Peyer's patch (tissue), 4 donors: Measurements from ENCODE around the gene MAST2. TPM values are rescaled to one million over a fixed set of nuclear protein-coding genes. Genes with fewer than 3 reads are reported as not detected.

Experiments used
- DNase-seq, 3 donors: peaks; one replicate each; pipeline ENCODE4 v3.0.0-alpha.2; 2017 to 2019
- H3K27ac ChIP-seq, 4 donors: fragments of 200-600 bp; sonication (generic); one replicate each; pipeline ENCODE4 v1.5.1; 2016 to 2019
- H3K27me3 ChIP-seq, 2 donors: fragments of 200-600 bp; sonication (generic); one replicate each; pipeline ENCODE4 v1.5.1; 2019
- H3K36me3 ChIP-seq, 3 donors: fragments of 200-600 bp; sonication (generic); one replicate each; pipeline ENCODE4 v1.5.1; 2016 to 2019
- H3K4me1 ChIP-seq, 4 donors: fragments of 200-600 bp; sonication (generic); one replicate each; pipeline ENCODE4 v1.5.1; 2016 to 2019
- H3K4me3 ChIP-seq, 4 donors: fragments of 200-600 bp; sonication (generic); 1 replicate in 3 of 4; 2 replicates in 1 of 4; pipeline ENCODE4 v1.5.1; 2016 to 2019; ENCODE audit warnings: mild to moderate bottlenecking in 1 of 4
- H3K9me3 ChIP-seq, 4 donors: fragments of 200-600 bp; sonication (generic); one replicate each; pipeline ENCODE4 v1.5.1; 2016 to 2019; ENCODE audit warnings: mild to moderate bottlenecking in 1 of 4
- POLR2A ChIP-seq, 2 donors: fragments of 450-650 bp; IDR thresholded peaks; one replicate each; pipeline ENCODE4 v1.5.1; 2017; ENCODE audit warnings: antibody characterized with exemption in 2 of 2, mild to moderate bottlenecking in 2 of 2, moderate library complexity in 2 of 2
- total RNA-seq, 4 donors: library from RNA; depleted of rRNA; stranded (reverse); fragments of >200 nt; gene quantifications; one replicate each; pipeline ENCODE4 v1.1.0, GENCODE V29; 2016
- TF ChIP-seq, protein P1 (sequence below), 6 experiments: fragments of 450-650 bp in 4 of 6; fragments of 200-600 bp in 2 of 6; sonication (generic) in 1 of 6; IDR thresholded peaks; one replicate each; pipeline ENCODE4 v1.5.1; 2017 to 2019; ENCODE audit warnings: antibody characterized with exemption in 6 of 6, mild to moderate bottlenecking in 3 of 6, moderate library complexity in 1 of 6

Gene MAST2
- total RNA-seq, 4 donors from 2014 or later, result 75.9 to 249 (median 134) TPM

DNA sequence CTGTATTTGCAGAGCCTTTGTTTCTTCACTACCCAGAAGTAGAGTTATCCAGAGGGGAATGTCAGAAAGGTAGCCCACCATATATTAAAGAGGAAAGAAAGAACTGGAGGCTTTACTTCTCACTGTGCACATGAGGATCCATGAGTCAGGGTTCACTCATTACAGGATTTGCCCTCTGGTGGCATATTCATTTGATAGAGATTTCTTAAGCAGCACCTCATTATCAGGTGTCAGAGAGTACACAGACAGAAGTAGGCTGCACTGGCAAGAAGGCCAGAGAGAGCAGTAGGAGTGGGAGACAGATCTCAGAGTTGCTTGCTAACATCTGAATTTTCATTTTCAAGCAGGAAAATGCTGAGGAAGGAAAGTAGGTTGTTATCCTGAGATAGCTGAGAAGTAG, 205.2 kb downstream of the MAST2 start:
- Histone ChIP-seq H3K27ac (no peak overlapping the region), H3K36me3 (peaks cover 0 to 69% (median 0%) of the 10 kb centered on the region in 3 donors), H3K9me3 (no peaks in the 10 kb centered on the region), H3K4me3 (no peak overlapping the region), H3K27me3 (no peaks in the 10 kb centered on the region), H3K4me1 (no peaks in the 10 kb centered on the region)
- no peak for DNase-seq
- no peak for TF ChIP-seq POLR2A (IDR thresholded peaks at IDR 0.05)
- TF ChIP-seq, protein P1, sequence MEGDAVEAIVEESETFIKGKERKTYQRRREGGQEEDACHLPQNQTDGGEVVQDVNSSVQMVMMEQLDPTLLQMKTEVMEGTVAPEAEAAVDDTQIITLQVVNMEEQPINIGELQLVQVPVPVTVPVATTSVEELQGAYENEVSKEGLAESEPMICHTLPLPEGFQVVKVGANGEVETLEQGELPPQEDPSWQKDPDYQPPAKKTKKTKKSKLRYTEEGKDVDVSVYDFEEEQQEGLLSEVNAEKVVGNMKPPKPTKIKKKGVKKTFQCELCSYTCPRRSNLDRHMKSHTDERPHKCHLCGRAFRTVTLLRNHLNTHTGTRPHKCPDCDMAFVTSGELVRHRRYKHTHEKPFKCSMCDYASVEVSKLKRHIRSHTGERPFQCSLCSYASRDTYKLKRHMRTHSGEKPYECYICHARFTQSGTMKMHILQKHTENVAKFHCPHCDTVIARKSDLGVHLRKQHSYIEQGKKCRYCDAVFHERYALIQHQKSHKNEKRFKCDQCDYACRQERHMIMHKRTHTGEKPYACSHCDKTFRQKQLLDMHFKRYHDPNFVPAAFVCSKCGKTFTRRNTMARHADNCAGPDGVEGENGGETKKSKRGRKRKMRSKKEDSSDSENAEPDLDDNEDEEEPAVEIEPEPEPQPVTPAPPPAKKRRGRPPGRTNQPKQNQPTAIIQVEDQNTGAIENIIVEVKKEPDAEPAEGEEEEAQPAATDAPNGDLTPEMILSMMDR (IDR thresholded peaks at IDR 0.05), result peak in 2 of 6 experiments; percentile 20 to 26

DNA sequence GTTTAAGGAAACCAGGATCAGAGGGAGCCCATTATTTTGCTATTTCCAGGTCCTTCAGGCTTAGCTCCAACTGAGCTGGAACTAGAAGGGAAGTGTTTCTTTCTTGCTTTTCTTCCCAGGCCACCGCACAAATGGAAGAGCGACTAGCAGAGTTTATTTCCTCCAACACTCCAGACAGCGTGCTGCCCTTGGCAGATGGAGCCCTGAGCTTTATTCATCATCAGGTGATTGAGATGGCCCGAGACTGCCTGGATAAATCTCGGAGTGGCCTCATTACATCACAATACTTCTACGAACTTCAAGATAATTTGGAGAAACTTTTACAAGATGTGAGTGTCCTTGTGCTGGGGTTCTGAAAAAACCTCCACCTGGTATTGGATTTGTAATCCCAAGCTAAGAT, 207.2 kb downstream of the MAST2 start:
- Histone ChIP-seq H3K36me3 (peaks cover 0 to 67% (median 0%) of the 10 kb centered on the region in 3 donors), H3K27ac (no peak overlapping the region), H3K4me1 (no peaks in the 10 kb centered on the region), H3K27me3 (no peaks in the 10 kb centered on the region), H3K4me3 (no peak overlapping the region), H3K9me3 (no peaks in the 10 kb centered on the region)
- DNase-seq, result no peak
- TF ChIP-seq POLR2A (IDR thresholded peaks at IDR 0.05), result no peak
- TF ChIP-seq, protein P1 (IDR thresholded peaks at IDR 0.05), result no peak

- TF ChIP-seq POLR2A (IDR thresholded peaks at IDR 0.05), result no peak
- TF ChIP-seq, protein P1 (IDR thresholded peaks at IDR 0.05), result no peak
- no peak overlapping the region for H3K4me3 ChIP-seq
- H3K27me3 ChIP-seq, result no peaks in the 10 kb centered on the region
- no peaks in the 10 kb centered on the region for H3K9me3 ChIP-seq
- no peak overlapping the region for H3K27ac ChIP-seq
- no peak for DNase-seq
- peaks cover 0 to 61% (median 0%) of the 10 kb centered on the region in 3 donors for H3K36me3 ChIP-seq
- H3K4me1 ChIP-seq, result no peaks in the 10 kb centered on the region
Observed at GRCh38 chr1:46011121-46011695, 207.8 kb downstream of the MAST2 start.

GRCh38 chr1:46012236-46012635, 208.8 kb downstream of the MAST2 start:
- Histone ChIP-seq H3K4me3 (no peak overlapping the region), H3K9me3 (no peaks in the 10 kb centered on the region), H3K36me3 (peaks cover 0 to 51% (median 0%) of the 10 kb centered on the region in 3 donors), H3K27me3 (no peaks in the 10 kb centered on the region), H3K4me1 (no peaks in the 10 kb centered on the region), H3K27ac (no peak overlapping the region)
- DNase-seq, result no peak
- TF ChIP-seq, protein P1 (IDR thresholded peaks at IDR 0.05), result no peak
- no peak for TF ChIP-seq POLR2A (IDR thresholded peaks at IDR 0.05)

GRCh38 chr1:46013581-46013980, 210.2 kb downstream of the MAST2 start:
- TF ChIP-seq POLR2A (IDR thresholded peaks at IDR 0.05), result no peak
- TF ChIP-seq, protein P1 (IDR thresholded peaks at IDR 0.05), result no peak
- Histone ChIP-seq H3K27me3 (no peaks in the 10 kb centered on the region), H3K9me3 (no peaks in the 10 kb centered on the region), H3K4me1 (no peaks in the 10 kb centered on the region), H3K36me3 (peaks cover 0 to 44% (median 0%) of the 10 kb centered on the region in 3 donors), H3K4me3 (no peak overlapping the region), H3K27ac (no peak overlapping the region)
- DNase-seq, result no peak
